ENCODE data around the gene IFITM5. TPM values are rescaled to one million over a fixed set of nuclear protein-coding genes. Genes with fewer than 3 reads are reported as not detected.

Gene IFITM5
- total RNA-seq, 1 experiment from 2014 or later = not detected

GRCh38 chr11:288478-289397 is 10.6 kb downstream of the IFITM5 start, which contains the start of gene PGGHG:
Gene PGGHG, plus strand, starts transcription at chr11:289126. Its CDS starts 691 bp downstream, at chr11:289817.
- Histone ChIP-seq H3K4me2 (ENCODE audit: insufficient read depth, insufficient read length, low read length) (peak within 1 kb of the TSS; percentile 48), H3K18ac (ENCODE audit: insufficient read length, low read depth, low read length) (peak within 1 kb of the TSS; percentile 6), H3K9ac (ENCODE audit: extremely low read depth, insufficient read length, low read length) (no peak within 1 kb of the TSS), H2BK15ac (ENCODE audit: low read depth, low read length) (no peak within 1 kb of the TSS), H4K8ac (replicated peaks; ENCODE audit: insufficient read length, low read depth, low read length) (no peak within 1 kb of the TSS), H3K14ac (ENCODE audit: insufficient read depth, low read length) (peak within 1 kb of the TSS; percentile 19), H3K23me2 (ENCODE audit: insufficient read length, low read depth, low read length, poor library complexity, severe bottlenecking) (peaks cover 9% of the 10 kb centered on the region), H3K56ac (ENCODE audit: insufficient read length, low read depth, low read length) (no peak within 1 kb of the TSS), H3K9me3 (ENCODE audit: control insufficient read depth, low read depth, low read length) (no peaks in the 10 kb centered on the region), H2BK5ac (ENCODE audit: insufficient read length, low read length) (no peak within 1 kb of the TSS), H2BK12ac (ENCODE audit: insufficient read length, low read depth, low read length) (no peak within 1 kb of the TSS), H2AFZ (ENCODE audit: low read length) (no peak within 1 kb of the TSS), H3K4me1 (ENCODE audit: insufficient read depth, low read length) (no peaks in the 10 kb centered on the region), H3K79me2 (ENCODE audit: insufficient read depth, low read length) (no peaks in the 10 kb centered on the region), H3K4ac (ENCODE audit: low read depth, low read length) (no peak within 1 kb of the TSS), H3K79me1 (ENCODE audit: insufficient read depth, low read depth, low read length, poor library complexity, severe bottlenecking) (no peaks in the 10 kb centered on the region), H4K91ac (ENCODE audit: insufficient read length, low read depth, low read length) (no peak within 1 kb of the TSS), H4K20me1 (ENCODE audit: control insufficient read depth, insufficient read depth, insufficient read length) (no peaks in the 10 kb centered on the region), H3K23ac (ENCODE audit: insufficient read length, low read depth, low read length) (no peak within 1 kb of the TSS), H3K27ac (ENCODE audit: insufficient read length, low read depth, low read length) (no peak within 1 kb of the TSS), H2BK20ac (ENCODE audit: low read depth, low read length, poor library complexity, severe bottlenecking) (no peak within 1 kb of the TSS), H2AK5ac (ENCODE audit: insufficient read length, low read length) (no peak within 1 kb of the TSS), H4K5ac (ENCODE audit: insufficient read length, low read depth, low read length) (no peak within 1 kb of the TSS), H2BK120ac (ENCODE audit: low read depth, low read length, poor library complexity, severe bottlenecking) (no peak within 1 kb of the TSS), H3T11ph (ENCODE audit: low read length) (no peak within 1 kb of the TSS), H3K27me3 (ENCODE audit: insufficient read depth, low read length) (peaks cover 7% of the 10 kb centered on the region; the same call in 1 of the 2 replicates)
- peaks cover 15 to 24% (median 16%) of the 10 kb centered on the region in 3 experiments for H3K36me3 Mint-ChIP-seq (ENCODE audit: insufficient read depth in 1 of 3, low read depth in 3 of 3)
- H3K4me3 Mint-ChIP-seq = peak within 1 kb of the TSS; percentile 63 to 84
- H3K9me3 Mint-ChIP-seq = no peaks in the 10 kb centered on the region
- no peak for TF ChIP-seq CTCF (conservative IDR thresholded peaks at IDR 0.05)
- peaks cover 13% of the 10 kb centered on the region for H3K27me3 Mint-ChIP-seq (ENCODE audit: low read depth)
- peaks cover 28 to 36% of the 10 kb centered on the region in 2 experiments for H3K4me1 Mint-ChIP-seq
- DNase-seq = peak; percentile 33
- WGBS (ENCODE audit: extremely low coverage, insufficient read length, low lambda C conversion rate) = no CpG with 5 or more reads among the region's 112 CpGs
- H3K27ac Mint-ChIP-seq = peak within 1 kb of the TSS in 1 of 3 experiments; percentile 87; a peak in 2 of 7 replicates
